OCI-LY7 (cell line): ENCODE results near the gene SLC4A11. TPM values are rescaled to one million over a fixed set of nuclear protein-coding genes. Genes with fewer than 3 reads are reported as not detected.
"Not testable (repeated sequence)": the region's sequence is repeated elsewhere in the genome, so short reads cannot be mapped to it uniquely, and the experiment has no call there.

Experiments used
- BruUV-seq: library from RNA; stranded (reverse); fragments of 400-500 nt; replicated peaks from 2 replicates; lab custom pipeline; 2021; lab: Mats Ljungman, UMichigan
- CTCF ChIA-PET: fragments of 300-600 bp; sonication (Branson Sonifier 250); formaldehyde crosslinking; loops from one replicate; lab custom pipeline; 2022; ENCODE audit warnings: antibody characterized with exemption; ENCODE audit not compliant: unreplicated experiment; lab: Charles Lee
- POLR2A ChIA-PET: fragments of 300-600 bp; sonication (Branson Sonifier 250); formaldehyde crosslinking; loops from one replicate; lab custom pipeline; 2022; ENCODE audit warnings: antibody characterized with exemption; lab: Charles Lee
- DNase-seq: peaks from one replicate; pipeline ENCODE4 v3.0.0-alpha.2; 2015; ENCODE audit warnings: low spot score
- H2AFZ ChIP-seq: fragments of 200-600 bp; sonication (generic), shearing (Covaris generic); 2 replicates; pipeline ENCODE4 v1.6.1; 2014; ENCODE audit warnings: mild to moderate bottlenecking, antibody characterized with exemption, low read length, moderate library complexity
- H3K27ac ChIP-seq: fragments of 200-600 bp; sonication (generic); 2 replicates; pipeline ENCODE4 v1.5.1; 2014; ENCODE audit warnings: mixed run types, low read depth, mild to moderate bottlenecking, moderate library complexity, low read length, inconsistent platforms; ENCODE audit not compliant: poor library complexity, severe bottlenecking
- H3K36me3 ChIP-seq: fragments of 200-600 bp; sonication (generic); 2 replicates; pipeline ENCODE4 v1.6.1; 2014; ENCODE audit warnings: mild to moderate bottlenecking, antibody characterized with exemption, low read length, moderate library complexity, mixed read lengths; ENCODE audit not compliant: insufficient read depth
- H3K4me1 ChIP-seq: fragments of 200-600 bp; sonication (generic); 2 replicates; pipeline ENCODE4 v1.5.1; 2014; ENCODE audit warnings: mild to moderate bottlenecking, low read length; ENCODE audit not compliant: insufficient read depth, poor library complexity, severe bottlenecking
- H3K4me2 ChIP-seq: fragments of 200-600 bp; sonication (generic); 2 replicates; pipeline ENCODE4 v1.6.1; 2014; ENCODE audit warnings: mild to moderate bottlenecking, low read length
- H3K4me3 ChIP-seq: fragments of 200-600 bp; sonication (generic); 2 replicates; pipeline ENCODE4 v1.5.1; 2014; ENCODE audit warnings: mild to moderate bottlenecking, low read depth, low read length; ENCODE audit not compliant: poor library complexity, severe bottlenecking
- H3K79me2 ChIP-seq: fragments of 200-600 bp; sonication (generic); 2 replicates; pipeline ENCODE4 v1.6.1; 2016; ENCODE audit warnings: low read depth, mild to moderate bottlenecking, low read length, moderate library complexity, mixed read lengths; ENCODE audit not compliant: insufficient read depth
- H3K9me2 ChIP-seq: fragments of 200-600 bp; sonication (generic); 2 replicates; pipeline ENCODE4 v1.6.1; 2016; ENCODE audit warnings: mild to moderate bottlenecking, low read length, mixed read lengths; ENCODE audit not compliant: insufficient read depth
- H3K9me3 ChIP-seq: fragments of 200-600 bp; sonication (generic); 2 replicates; pipeline ENCODE4 v1.6.1; 2014; ENCODE audit warnings: mild to moderate bottlenecking, mixed run types, low read length, mixed read lengths
- H4K20me1 ChIP-seq: fragments of 200-600 bp; sonication (generic); 2 replicates; pipeline ENCODE4 v1.6.1; 2014; ENCODE audit warnings: mild to moderate bottlenecking, antibody characterized with exemption, low read length, moderate library complexity, mixed read lengths; ENCODE audit not compliant: insufficient read depth
- EZH2phosphoT487 ChIP-seq: fragments of 200-600 bp; sonication (generic); IDR thresholded peaks from 2 replicates; pipeline ENCODE4 v1.6.1; 2018; ENCODE audit warnings: low read depth, borderline replicate concordance, mild to moderate bottlenecking, mixed run types, antibody characterized with exemption, low read length, moderate library complexity, mixed read lengths
- intact Hi-C: fragments of 100-400 bp; cut with micrococcal nuclease; formaldehyde crosslinking; loops from one replicate; pipeline ENCODE4 v1.10.0; 2022; ENCODE audit not compliant: unreplicated experiment
- total RNA-seq, 2 experiments: library from RNA; depleted of rRNA in 1 of 2; stranded (reverse); fragments of >200 nt in 1 of 2; shearing (Covaris generic) in 1 of 2; gene quantifications; 2 replicates each; pipeline ENCODE4 v1.2.3, GENCODE V29; 2014 to 2022
- TF ChIP-seq, protein P1 (sequence below): fragments of 200-600 bp; sonication (generic); conservative IDR thresholded peaks from 2 replicates; pipeline ENCODE4 v1.5.1; 2014; ENCODE audit warnings: mild to moderate bottlenecking, antibody characterized with exemption, low read length, moderate library complexity, mixed read lengths

Gene SLC4A11
- total RNA-seq, 2 experiments from 2014 or later: 4.4 to 26.9 TPM

DNA sequence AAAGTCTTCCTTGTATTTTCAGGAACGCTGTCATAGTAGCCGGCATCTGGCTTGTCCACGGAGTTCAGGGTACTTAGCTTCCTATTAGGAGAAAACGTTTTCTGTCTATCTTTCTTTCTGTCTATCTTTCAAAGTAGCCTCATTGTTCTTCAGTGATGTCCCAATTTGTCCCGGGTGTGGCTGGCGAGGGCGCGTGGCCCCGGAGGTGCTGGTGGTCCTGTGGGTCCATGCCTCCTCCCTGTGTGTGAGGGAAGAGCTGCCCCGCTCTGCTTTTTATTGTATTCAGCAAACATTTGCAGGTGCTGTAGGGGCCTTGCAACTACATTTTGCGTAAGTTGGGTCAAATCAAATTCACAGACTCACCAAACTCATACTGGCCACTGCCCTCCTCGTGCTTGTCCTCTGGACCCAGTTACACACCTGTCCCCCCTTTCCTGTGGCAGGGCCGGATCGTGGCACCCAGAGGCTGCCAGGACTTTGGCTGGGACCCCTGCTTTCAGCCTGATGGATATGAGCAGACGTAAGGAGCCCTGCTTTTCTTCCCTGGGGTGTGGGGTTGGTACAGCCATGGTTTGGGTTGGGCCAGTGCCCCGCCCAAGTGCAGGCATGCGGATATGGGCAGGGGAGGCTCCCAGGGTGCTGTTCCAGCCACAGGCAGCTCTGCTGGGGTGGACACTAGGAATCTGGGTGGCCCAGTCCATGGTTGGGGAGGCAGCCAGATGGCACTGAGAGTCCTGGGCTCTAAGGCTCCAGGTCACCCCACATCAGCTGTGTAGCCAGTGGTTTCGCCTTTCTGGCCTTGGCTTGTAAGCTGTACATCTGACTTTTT, 17.4 kb downstream of the SLC4A11 start:
- Histone ChIP-seq H3K27ac (no peak overlapping the region), H3K36me3 (peaks cover 52% of the 10 kb centered on the region), H3K4me1 (peaks cover 18% of the 10 kb centered on the region), H3K9me2 (no peaks in the 10 kb centered on the region), H2AFZ (no peak overlapping the region), H3K4me3 (no peak overlapping the region), H4K20me1 (no peaks in the 10 kb centered on the region), H3K79me2 (no peaks in the 10 kb centered on the region), H3K4me2 (no peak overlapping the region), H3K9me3 (no peaks in the 10 kb centered on the region)
- no peak for DNase-seq
- intact Hi-C loops: no loop called here
- TF ChIP-seq, protein P1, sequence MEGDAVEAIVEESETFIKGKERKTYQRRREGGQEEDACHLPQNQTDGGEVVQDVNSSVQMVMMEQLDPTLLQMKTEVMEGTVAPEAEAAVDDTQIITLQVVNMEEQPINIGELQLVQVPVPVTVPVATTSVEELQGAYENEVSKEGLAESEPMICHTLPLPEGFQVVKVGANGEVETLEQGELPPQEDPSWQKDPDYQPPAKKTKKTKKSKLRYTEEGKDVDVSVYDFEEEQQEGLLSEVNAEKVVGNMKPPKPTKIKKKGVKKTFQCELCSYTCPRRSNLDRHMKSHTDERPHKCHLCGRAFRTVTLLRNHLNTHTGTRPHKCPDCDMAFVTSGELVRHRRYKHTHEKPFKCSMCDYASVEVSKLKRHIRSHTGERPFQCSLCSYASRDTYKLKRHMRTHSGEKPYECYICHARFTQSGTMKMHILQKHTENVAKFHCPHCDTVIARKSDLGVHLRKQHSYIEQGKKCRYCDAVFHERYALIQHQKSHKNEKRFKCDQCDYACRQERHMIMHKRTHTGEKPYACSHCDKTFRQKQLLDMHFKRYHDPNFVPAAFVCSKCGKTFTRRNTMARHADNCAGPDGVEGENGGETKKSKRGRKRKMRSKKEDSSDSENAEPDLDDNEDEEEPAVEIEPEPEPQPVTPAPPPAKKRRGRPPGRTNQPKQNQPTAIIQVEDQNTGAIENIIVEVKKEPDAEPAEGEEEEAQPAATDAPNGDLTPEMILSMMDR: no peak
- no peak for TF ChIP-seq EZH2phosphoT487
- CTCF ChIA-PET: no interaction called here
- POLR2A ChIA-PET: interaction anchor here (1.1 kb wide), 1 partner anchor 12 kb away, joined by 3 read pairs; the partner anchor contains the start of gene ITPA
- BruUV-seq: no TSS peak

DNA sequence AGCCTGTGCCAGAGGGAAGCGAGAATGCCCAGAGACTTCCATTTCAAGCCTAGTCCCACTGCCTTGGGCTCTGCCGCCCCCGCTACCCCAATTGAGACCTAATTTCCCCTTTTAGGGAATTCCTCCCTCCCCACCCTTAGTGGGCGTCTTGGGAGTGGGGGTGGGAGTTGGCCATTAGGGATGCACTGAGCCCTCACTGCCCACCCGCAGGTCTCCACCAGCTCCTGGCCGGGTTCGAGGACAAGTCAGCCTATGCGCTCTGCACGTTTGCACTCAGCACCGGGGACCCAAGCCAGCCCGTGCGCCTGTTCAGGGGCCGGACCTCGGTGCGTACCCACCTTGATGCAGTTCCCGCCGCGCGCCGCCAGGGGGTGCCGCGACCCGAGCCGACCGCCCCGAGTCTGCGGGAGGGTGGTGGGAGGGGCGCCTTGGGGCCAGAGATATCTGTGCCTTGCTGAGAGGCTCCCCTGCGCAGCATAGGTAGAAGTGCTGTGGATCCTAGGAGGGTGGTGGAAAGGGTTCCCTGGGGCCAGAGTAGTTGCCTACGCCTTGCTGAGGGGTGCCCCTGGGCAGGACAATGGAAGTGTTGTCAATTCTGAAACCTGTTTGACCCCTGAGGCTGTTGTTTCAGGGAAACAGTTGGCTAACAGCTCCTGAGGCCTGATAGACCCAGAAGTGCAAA, 20.5 kb downstream of the SLC4A11 start:
- TF ChIP-seq, protein P1: peak; percentile 78
- no peak for TF ChIP-seq EZH2phosphoT487
- Histone ChIP-seq H2AFZ (no peak overlapping the region), H3K9me3 (no peaks in the 10 kb centered on the region), H4K20me1 (no peaks in the 10 kb centered on the region), H3K4me2 (no peak overlapping the region), H3K27ac (no peak overlapping the region), H3K79me2 (no peaks in the 10 kb centered on the region), H3K4me3 (no peak overlapping the region), H3K36me3 (peaks cover 72% of the 10 kb centered on the region), H3K9me2 (no peaks in the 10 kb centered on the region), H3K4me1 (peaks cover 15% of the 10 kb centered on the region)
- peak; percentile 43 for DNase-seq
- BruUV-seq: no TSS peak
- intact Hi-C loops: loop anchor here (2.0 kb wide), 1 partner anchor 98 kb away; no protein-coding TSS in a partner anchor
- CTCF ChIA-PET: no interaction called here
- POLR2A ChIA-PET: interaction anchor here (0.6 to 0.9 kb wide), 4 partner anchors 8 to 1158 kb away, joined by 3 to 5 read pairs (median 4); no protein-coding TSS in a partner anchor

DNA sequence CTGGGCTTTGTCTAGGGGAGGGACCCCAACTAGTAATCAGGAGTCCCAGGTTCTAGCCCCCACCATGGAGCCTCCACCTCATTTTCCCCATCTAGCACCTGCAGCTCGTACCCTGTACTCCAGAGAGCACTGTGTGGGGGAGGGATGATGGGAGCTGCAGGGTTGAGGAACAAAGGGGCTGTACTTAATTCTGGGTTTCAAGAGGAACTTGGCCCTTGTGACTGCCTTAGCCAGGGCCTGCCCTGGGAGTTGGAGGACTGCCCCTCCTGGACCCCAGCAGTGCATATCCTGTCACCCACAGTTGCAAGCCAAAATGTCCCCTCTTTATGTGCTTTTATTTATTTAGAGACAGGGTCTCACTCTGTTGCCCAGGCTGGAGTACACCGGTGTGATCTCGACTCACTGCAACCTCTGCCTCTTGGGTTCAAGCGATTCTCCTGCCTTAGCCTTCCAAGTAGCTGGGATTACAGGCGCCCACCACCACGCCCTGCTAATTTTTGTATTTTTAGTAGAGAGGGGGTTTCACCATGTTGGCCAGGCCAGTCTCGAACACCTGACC, 23.6 kb downstream of the SLC4A11 start:
- H3K9me3 ChIP-seq, H3K4me3 ChIP-seq, intact Hi-C loops, H2AFZ ChIP-seq, H4K20me1 ChIP-seq, H3K4me1 ChIP-seq, H3K27ac ChIP-seq, BruUV-seq, H3K4me2 ChIP-seq, DNase-seq, CTCF ChIA-PET, H3K9me2 ChIP-seq: not testable (repeated sequence)
- peaks cover 12% of the 10 kb centered on the region for H3K79me2 ChIP-seq
- peaks cover 62% of the 10 kb centered on the region for H3K36me3 ChIP-seq
- POLR2A ChIA-PET: interaction anchor here (0.6 kb wide), 1 partner anchor 512 kb away, joined by 5 read pairs; no protein-coding TSS in a partner anchor
